Thymus (tissue), 11 donors: Measurements from ENCODE around the gene NNAT. TPM values are rescaled to one million over a fixed set of nuclear protein-coding genes. Genes with fewer than 3 reads are reported as not detected.
"Not testable (repeated sequence)": the region's sequence is repeated elsewhere in the genome, so short reads cannot be mapped to it uniquely, and the experiment has no call there.

Experiments used
- DNase-seq, 9 donors: peaks; one replicate each; pipeline ENCODE4 v3.0.0-alpha.2; 2013; ENCODE audit warnings: low spot score in 9 of 9, low read depth in 6 of 9, missing footprints in 1 of 9
- H3K27ac ChIP-seq, 2 donors: one replicate each; pipeline ENCODE4 v1.5.1; 2013; ENCODE audit warnings: control low read depth in 1 of 2, low read depth in 1 of 2, low read length in 1 of 2, mild to moderate bottlenecking in 1 of 2, moderate library complexity in 1 of 2
- H3K27me3 ChIP-seq, 2 donors: one replicate each; pipeline ENCODE4 v1.5.1; 2013; ENCODE audit warnings: low read length in 1 of 2; ENCODE audit not compliant: control insufficient read depth in 2 of 2, insufficient read depth in 1 of 2
- H3K36me3 ChIP-seq, 2 donors: one replicate each; pipeline ENCODE4 v1.5.1; 2013; ENCODE audit warnings: low read length in 1 of 2, mild to moderate bottlenecking in 1 of 2, moderate library complexity in 1 of 2; ENCODE audit not compliant: control insufficient read depth in 2 of 2, insufficient read depth in 2 of 2
- H3K4me1 ChIP-seq, 2 donors: one replicate each; pipeline ENCODE4 v1.5.1; 2013; ENCODE audit warnings: low read length in 2 of 2; ENCODE audit not compliant: control insufficient read depth in 2 of 2, insufficient read depth in 2 of 2
- H3K4me3 ChIP-seq, 2 donors: one replicate each; pipeline ENCODE4 v1.5.1; 2013; ENCODE audit warnings: low read length in 2 of 2, control low read depth in 1 of 2, mild to moderate bottlenecking in 1 of 2
- H3K9me3 ChIP-seq, 2 donors: one replicate each; pipeline ENCODE4 v1.5.1; 2013; ENCODE audit warnings: low read length in 1 of 2, mild to moderate bottlenecking in 1 of 2; ENCODE audit not compliant: control insufficient read depth in 2 of 2, insufficient read depth in 1 of 2
- WGBS: extraction: QIAGEN DNeasy Blood & Tissue Kit; methylation state at CpG from one replicate; pipeline ENCODE4 v1.1.7; 2013; 5-methylcytosine and 5-hydroxymethylcytosine counted together
- polyA plus RNA-seq: library from polyadenylated mRNA; stranded (reverse); fragments of 200-250 nt; gene quantifications from one replicate; pipeline ENCODE4 v1.2.3, GENCODE V29; 2013
- total RNA-seq: library from RNA; stranded (reverse); fragments of 120-200 nt; gene quantifications from one replicate; pipeline ENCODE4 v1.2.4, GENCODE V29; 2013
- donor health status: healthy.

The NNAT gene
- total and polyA plus RNA-seq, 2 donors, result 16.1 to 19.9 TPM

- DNase-seq, result no peak
- Histone ChIP-seq H3K4me1 (no peaks in the 10 kb centered on the region), H3K36me3 (no peaks in the 10 kb centered on the region), H3K4me3 (no peak overlapping the region), H3K27ac (no peak overlapping the region), H3K9me3 (no peaks in the 10 kb centered on the region), H3K27me3 (peaks cover 0 to 10% of the 10 kb centered on the region in 2 donors)
- 93% methylated on average over 6 of the region's 6 CpGs for WGBS
Observed at GRCh38 chr20:37479266-37479665, 41.8 kb upstream of the NNAT start.

DNA sequence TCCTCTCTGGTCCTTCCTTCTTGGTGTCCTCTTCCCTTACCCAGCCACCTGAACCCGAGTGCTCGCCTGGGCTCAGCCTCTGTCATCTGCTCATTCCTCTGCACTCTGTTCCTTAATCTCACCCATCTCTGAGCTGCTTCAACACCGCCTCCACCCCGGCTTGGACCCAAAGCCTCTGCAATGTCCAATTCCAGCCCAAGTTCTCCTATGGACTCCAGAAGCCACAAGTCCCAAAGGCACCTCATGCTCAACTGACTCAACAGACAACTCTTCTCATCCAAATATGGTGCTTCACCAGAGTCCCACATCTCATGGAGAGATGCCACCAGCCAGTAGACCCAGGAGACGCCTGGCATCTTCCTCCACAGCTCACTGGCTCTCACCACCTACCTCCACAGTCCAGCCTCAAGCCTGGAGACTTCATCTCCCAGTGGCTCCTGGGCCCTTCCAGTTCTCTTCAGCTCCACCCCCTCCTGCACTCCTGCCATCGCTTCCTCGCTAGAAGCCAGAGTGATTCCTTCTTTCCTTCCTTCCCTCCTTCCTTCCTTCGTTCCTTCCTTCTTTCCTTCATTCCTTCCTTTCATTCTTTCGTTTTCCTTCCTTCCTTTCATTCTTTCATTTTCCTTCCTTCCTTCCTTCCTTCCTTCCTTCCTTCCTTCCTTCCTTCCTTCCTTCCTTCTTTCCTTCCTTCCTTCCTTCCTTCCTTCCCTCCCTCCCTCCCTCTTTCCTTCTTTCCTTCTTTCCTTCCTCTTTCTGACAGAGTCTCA, 40.9 kb upstream of the NNAT start:
- Histone ChIP-seq H3K27ac (no peak overlapping the region), H3K4me3 (no peak overlapping the region), H3K9me3 (no peaks in the 10 kb centered on the region), H3K36me3 (no peaks in the 10 kb centered on the region), H3K4me1 (no peaks in the 10 kb centered on the region), H3K27me3 (peaks cover 0 to 7% of the 10 kb centered on the region in 2 donors)
- WGBS, result 93% methylated on average over 9 of the region's 9 CpGs
- no peak for DNase-seq

DNA sequence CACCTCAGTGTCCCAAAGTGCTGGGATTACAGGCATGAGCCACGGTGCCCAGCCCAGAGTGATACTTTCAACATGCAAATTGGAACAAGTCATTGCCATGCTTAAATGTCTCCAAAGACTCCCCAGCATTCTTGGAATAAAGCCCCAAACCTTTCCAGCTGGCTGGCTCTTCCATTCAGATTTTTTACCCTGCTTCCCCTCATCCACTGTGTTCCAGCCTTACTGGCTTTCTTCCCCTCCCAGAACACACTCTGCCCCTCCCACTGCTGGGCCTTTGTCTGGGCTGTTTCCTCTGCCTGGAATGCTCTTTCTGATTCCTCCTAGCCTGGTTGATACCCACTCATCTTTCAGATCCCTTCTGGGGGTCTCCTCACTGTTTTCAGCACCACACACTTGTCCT, 40.1 kb upstream of the NNAT start:
- DNase-seq, result no peak
- H3K4me3 ChIP-seq, result no peak overlapping the region
- H3K27ac ChIP-seq, result no peak overlapping the region
- no peaks in the 10 kb centered on the region for H3K4me1 ChIP-seq
- 98% methylated on average over 1 of the region's 1 CpG for WGBS
- no peaks in the 10 kb centered on the region for H3K36me3 ChIP-seq
- peaks cover 0 to 4% of the 10 kb centered on the region in 2 donors for H3K27me3 ChIP-seq
- H3K9me3 ChIP-seq, result no peaks in the 10 kb centered on the region

DNA sequence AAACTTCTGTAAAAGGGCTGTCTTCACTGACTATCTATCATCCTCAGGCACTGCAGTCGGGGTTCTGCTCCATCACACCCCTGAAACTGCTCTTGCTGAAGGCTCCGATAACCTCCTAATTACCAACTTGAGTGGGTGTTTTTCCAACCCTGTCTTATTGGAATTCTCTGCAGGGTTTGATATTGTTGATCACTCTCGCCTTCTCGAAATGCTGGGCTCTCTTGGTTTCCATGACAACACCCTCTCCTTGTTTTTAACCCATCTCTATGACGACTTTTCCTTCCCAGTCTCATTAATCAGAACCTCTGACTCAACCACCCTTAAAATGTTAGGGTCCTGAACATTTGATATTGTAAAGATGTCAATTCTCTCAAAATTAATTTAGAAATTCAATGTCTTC, 39.4 kb upstream of the NNAT start:
- H3K27ac ChIP-seq, result no peak overlapping the region
- H3K4me3 ChIP-seq, result no peak overlapping the region
- H3K9me3 ChIP-seq, result no peaks in the 10 kb centered on the region
- 94% methylated on average over 5 of the region's 5 CpGs for WGBS
- no peaks in the 10 kb centered on the region for H3K4me1 ChIP-seq
- peaks cover 0 to 4% of the 10 kb centered on the region in 2 donors for H3K27me3 ChIP-seq
- H3K36me3 ChIP-seq, result no peaks in the 10 kb centered on the region
- no peak for DNase-seq

DNA sequence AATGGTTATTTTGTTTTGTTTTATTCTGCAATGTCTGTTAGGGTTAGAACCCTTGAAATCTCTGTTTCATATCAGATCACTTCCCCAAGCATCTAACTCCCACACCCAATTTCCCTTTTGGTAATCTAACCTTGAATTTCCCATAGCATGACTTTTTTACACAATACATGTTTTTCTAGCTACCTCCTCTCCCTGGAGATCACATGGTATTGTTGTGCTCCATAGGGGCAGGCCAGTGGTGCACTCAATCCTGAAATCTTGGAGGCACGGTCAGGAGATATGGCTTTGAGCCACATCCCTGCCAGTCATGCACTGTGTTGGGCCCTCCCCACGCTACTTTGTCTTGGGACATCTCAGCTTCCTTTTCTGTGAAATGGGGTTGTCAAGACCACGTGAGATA, 36.7 kb upstream of the NNAT start:
- DNase-seq, result no peak
- WGBS, result 81% methylated on average over 3 of the region's 3 CpGs

DNA sequence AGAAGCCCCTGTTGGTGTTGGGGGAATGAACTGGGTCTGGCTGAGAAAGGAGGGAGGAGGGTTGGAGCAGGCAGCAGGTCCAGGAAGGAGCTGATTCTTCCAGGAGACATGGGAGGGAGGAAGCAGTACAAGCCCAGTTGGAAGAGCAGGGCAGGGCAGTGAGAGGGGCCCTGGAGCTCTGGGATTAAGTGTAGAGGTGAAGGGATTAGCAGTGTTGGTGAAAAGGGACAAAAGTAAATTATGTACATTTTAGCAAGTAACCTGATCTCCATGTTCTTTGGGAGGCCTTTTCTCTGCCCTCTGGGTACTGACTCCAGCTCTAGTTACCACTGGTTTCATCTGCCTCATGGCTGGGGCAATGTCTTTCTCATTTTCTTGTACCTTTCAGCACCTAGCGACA, 34.8 kb upstream of the NNAT start:
- not testable (repeated sequence) for H3K9me3 ChIP-seq, H3K36me3 ChIP-seq, H3K4me3 ChIP-seq, H3K27me3 ChIP-seq, H3K4me1 ChIP-seq, DNase-seq, H3K27ac ChIP-seq
- 100% methylated on average over 1 of the region's 1 CpG for WGBS

More for the DNA sequence above, 36.7 kb upstream of the NNAT start:
- H3K4me1 ChIP-seq, result no peaks in the 10 kb centered on the region
- H3K27me3 ChIP-seq, result no peaks in the 10 kb centered on the region
- no peak overlapping the region for H3K4me3 ChIP-seq
- H3K36me3 ChIP-seq, result no peaks in the 10 kb centered on the region
- no peak overlapping the region for H3K27ac ChIP-seq
- H3K9me3 ChIP-seq, result no peaks in the 10 kb centered on the region

GRCh38 chr20:37490663-37491350, 30.2 kb upstream of the NNAT start:
- peaks cover 0 to 4% of the 10 kb centered on the region in 2 donors for H3K36me3 ChIP-seq
- no peak for DNase-seq
- no peaks in the 10 kb centered on the region for H3K27me3 ChIP-seq
- no peak overlapping the region for H3K27ac ChIP-seq
- H3K9me3 ChIP-seq, result no peaks in the 10 kb centered on the region
- no peaks in the 10 kb centered on the region for H3K4me1 ChIP-seq
- WGBS, result 95% methylated on average over 7 of the region's 7 CpGs
- H3K4me3 ChIP-seq, result no peak overlapping the region

GRCh38 chr20:37492096-37492625, 28.9 kb upstream of the NNAT start:
- 97% methylated on average over 6 of the region's 6 CpGs for WGBS
- no peaks in the 10 kb centered on the region for H3K27me3 ChIP-seq
- no peaks in the 10 kb centered on the region for H3K4me1 ChIP-seq
- H3K9me3 ChIP-seq, result no peaks in the 10 kb centered on the region
- peaks cover 0 to 4% of the 10 kb centered on the region in 2 donors for H3K36me3 ChIP-seq
- no peak for DNase-seq
- H3K27ac ChIP-seq, result no peak overlapping the region
- H3K4me3 ChIP-seq, result no peak overlapping the region

DNA sequence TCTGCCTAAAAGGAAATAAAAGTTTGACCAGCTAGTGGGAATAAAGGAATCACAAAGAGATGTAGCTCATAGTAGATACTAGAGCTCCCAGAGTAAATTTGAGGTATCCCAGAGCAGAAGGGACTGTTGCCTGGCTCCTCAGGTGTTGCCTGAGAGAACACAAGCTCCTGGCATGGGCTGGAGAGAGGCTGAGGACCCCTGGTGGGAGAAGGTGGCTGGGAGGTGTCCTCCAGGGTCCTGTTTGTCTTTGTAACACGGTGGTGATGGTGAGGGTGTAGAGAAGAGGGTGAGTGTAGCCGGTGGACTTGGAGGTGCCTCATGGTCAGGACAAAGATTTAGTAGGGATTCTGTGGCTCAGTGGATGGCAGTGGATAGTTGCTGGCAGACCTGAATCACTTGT, 28.1 kb upstream of the NNAT start:
- Histone ChIP-seq H3K27ac (no peak overlapping the region), H3K4me3 (no peak overlapping the region), H3K36me3 (peaks cover 0 to 4% of the 10 kb centered on the region in 2 donors), H3K27me3 (no peaks in the 10 kb centered on the region), H3K4me1 (no peaks in the 10 kb centered on the region), H3K9me3 (no peaks in the 10 kb centered on the region)
- no peak for DNase-seq
- 90% methylated on average over 2 of the region's 2 CpGs for WGBS
